Glutamatergic neuron (in vitro differentiated cells): ENCODE measurements around the gene AGAP1. TPM values are rescaled to one million over a fixed set of nuclear protein-coding genes. Genes with fewer than 3 reads are reported as not detected.

Experiments
- DNase-seq: peaks from one replicate; pipeline ENCODE4 v3.0.0; 2022
- H3K27ac Mint-ChIP-seq: one replicate; pipeline ENCODE4 v1.8.0; 2020; ENCODE audit warnings: mild to moderate bottlenecking, mixed read lengths, inconsistent platforms; ENCODE audit not compliant: unreplicated experiment
- H3K27me3 Mint-ChIP-seq: one replicate; pipeline ENCODE4 v1.8.0; 2020; ENCODE audit warnings: mild to moderate bottlenecking, moderate library complexity, mixed read lengths, inconsistent platforms; ENCODE audit not compliant: unreplicated experiment
- H3K36me3 Mint-ChIP-seq: one replicate; pipeline ENCODE4 v1.8.0; 2020; ENCODE audit warnings: mild to moderate bottlenecking, mixed read lengths, inconsistent platforms; ENCODE audit not compliant: unreplicated experiment
- H3K4me1 Mint-ChIP-seq: one replicate; pipeline ENCODE4 v1.8.0; 2020; ENCODE audit warnings: mild to moderate bottlenecking, low read depth, mixed read lengths, inconsistent platforms; ENCODE audit not compliant: unreplicated experiment
- H3K4me3 Mint-ChIP-seq: one replicate; pipeline ENCODE4 v1.8.0; 2020; ENCODE audit warnings: mild to moderate bottlenecking, mixed read lengths, inconsistent platforms; ENCODE audit not compliant: unreplicated experiment
- H3K9me3 Mint-ChIP-seq: one replicate; pipeline ENCODE4 v1.8.0; 2020; ENCODE audit warnings: mild to moderate bottlenecking, moderate library complexity, mixed read lengths, inconsistent platforms; ENCODE audit not compliant: unreplicated experiment
- CTCF ChIP-seq: fragments of 200-600 bp; sonication (generic); IDR thresholded peaks from one replicate; pipeline ENCODE4 v1.5.0; 2021; ENCODE audit not compliant: partially characterized antibody, unreplicated experiment
- total RNA-seq: library from RNA; stranded (reverse); fragmentation: NEBNext Ultra II Directional; extraction: Animal tissue kit (Norgen Biotek cat#: 25700); gene quantifications from one replicate; pipeline ENCODE4 v1.2.1, GENCODE V29; 2021; ENCODE audit not compliant: unreplicated experiment

AGAP1 gene
- total RNA-seq, 1 donor from 2014 or later = 153 TPM

- Mint-ChIP-seq H3K27me3 (peaks cover 2% of the 10 kb centered on the region), H3K36me3 (no peaks in the 10 kb centered on the region), H3K4me1 (peaks cover 5% of the 10 kb centered on the region), H3K4me3 (no peak overlapping the region), H3K27ac (no peak overlapping the region), H3K9me3 (peaks cover 6% of the 10 kb centered on the region)
- TF ChIP-seq CTCF = no peak
- no peak for DNase-seq
These were observed 435.0 kb downstream of the AGAP1 start for GRCh38 chr2:235928751-235929370.

- no peaks in the 10 kb centered on the region for H3K36me3 Mint-ChIP-seq
- H3K27ac Mint-ChIP-seq = no peak overlapping the region
- H3K9me3 Mint-ChIP-seq = peaks cover 4% of the 10 kb centered on the region
- H3K27me3 Mint-ChIP-seq = peaks cover 2% of the 10 kb centered on the region
- H3K4me3 Mint-ChIP-seq = no peak overlapping the region
- TF ChIP-seq CTCF = no peak
- no peak for DNase-seq
- peaks cover 10% of the 10 kb centered on the region for H3K4me1 Mint-ChIP-seq
These were observed 436.9 kb downstream of the AGAP1 start for GRCh38 chr2:235930701-235931100.

- peaks cover 2% of the 10 kb centered on the region for H3K27me3 Mint-ChIP-seq
- peaks cover 9% of the 10 kb centered on the region for H3K4me1 Mint-ChIP-seq
- H3K36me3 Mint-ChIP-seq = peaks cover 8% of the 10 kb centered on the region
- peaks cover 8% of the 10 kb centered on the region for H3K9me3 Mint-ChIP-seq
- no peak for DNase-seq
- no peak overlapping the region for H3K4me3 Mint-ChIP-seq
- TF ChIP-seq CTCF = no peak
- no peak overlapping the region for H3K27ac Mint-ChIP-seq
These were observed 437.8 kb downstream of the AGAP1 start for GRCh38 chr2:235931676-235932075.

- H3K9me3 Mint-ChIP-seq = peaks cover 9% of the 10 kb centered on the region
- TF ChIP-seq CTCF = no peak
These were observed 440.4 kb downstream of the AGAP1 start for GRCh38 chr2:235934059-235934773.

More at GRCh38 chr2:235934059-235934773, 440.4 kb downstream of the AGAP1 start:
- DNase-seq = no peak
- Mint-ChIP-seq H3K36me3 (peaks cover 12% of the 10 kb centered on the region), H3K27ac (no peak overlapping the region), H3K27me3 (peaks cover 2% of the 10 kb centered on the region), H3K4me1 (peaks cover 7% of the 10 kb centered on the region), H3K4me3 (no peak overlapping the region)
